ENCODE results near the gene EHMT1. TPM values are rescaled to one million over a fixed set of nuclear protein-coding genes. Genes with fewer than 3 reads are reported as not detected.

Gene EHMT1
- total RNA-seq, 4 donors from 2014 or later = 77.2 to 300 (median 161) TPM

- Histone ChIP-seq H3K36me3 (peaks cover 0 to 39% (median 0%) of the 10 kb centered on the region in 3 donors), H3K4me1 (peaks cover 0 to 7% (median 2%) of the 10 kb centered on the region in 4 donors)
These were observed 122.5 kb downstream of the EHMT1 start for GRCh38 chr9:137741330-137741729.

GRCh38 chr9:137742698-137743097 lies 123.9 kb downstream of the EHMT1 start:
- Histone ChIP-seq H3K27me3 (no peaks in the 10 kb centered on the region), H3K4me1 (peaks cover 0 to 7% (median 2%) of the 10 kb centered on the region in 4 donors), H3K36me3 (peaks cover 0 to 49% (median 0%) of the 10 kb centered on the region in 3 donors), H3K4me3 (no peak overlapping the region), H3K9me3 (no peaks in the 10 kb centered on the region), H3K27ac (no peak overlapping the region)
- TF ChIP-seq POLR2A (IDR thresholded peaks at IDR 0.05) = no peak
- DNase-seq = peak in 1 of 3 donors; percentile 35

More at GRCh38 chr9:137741330-137741729, 122.5 kb downstream of the EHMT1 start:
- TF ChIP-seq CTCF (IDR thresholded peaks at IDR 0.05) (no peak), POLR2A (IDR thresholded peaks at IDR 0.05) (no peak)
- Histone ChIP-seq H3K27me3 (no peaks in the 10 kb centered on the region), H3K27ac (no peak overlapping the region), H3K4me3 (no peak overlapping the region), H3K9me3 (no peaks in the 10 kb centered on the region)
- DNase-seq = no peak

GRCh38 chr9:137743695-137744094 lies 124.9 kb downstream of the EHMT1 start:
- TF ChIP-seq POLR2A (IDR thresholded peaks at IDR 0.05) (no peak), CTCF (IDR thresholded peaks at IDR 0.05) (no peak)
- Histone ChIP-seq H3K4me3 (no peak overlapping the region), H3K36me3 (peaks cover 0 to 59% (median 0%) of the 10 kb centered on the region in 3 donors)

GRCh38 chr9:137744632-137745183 lies 125.9 kb downstream of the EHMT1 start:
- Histone ChIP-seq H3K4me1 (peaks cover 0 to 6% (median 0%) of the 10 kb centered on the region in 4 donors), H3K4me3 (no peak overlapping the region), H3K27me3 (no peaks in the 10 kb centered on the region), H3K36me3 (peaks cover 0 to 62% (median 0%) of the 10 kb centered on the region in 3 donors), H3K27ac (peak overlapping the region in 2 of 4 donors; percentile 1 to 70), H3K9me3 (no peaks in the 10 kb centered on the region)
- DNase-seq = peak in 1 of 3 donors; percentile 45
- TF ChIP-seq POLR2A (IDR thresholded peaks at IDR 0.05) = no peak
- TF ChIP-seq CTCF (IDR thresholded peaks at IDR 0.05) = no peak

More at GRCh38 chr9:137743695-137744094, 124.9 kb downstream of the EHMT1 start:
- Histone ChIP-seq H3K27ac (no peak overlapping the region), H3K27me3 (no peaks in the 10 kb centered on the region), H3K4me1 (peaks cover 0 to 7% (median 2%) of the 10 kb centered on the region in 4 donors), H3K9me3 (no peaks in the 10 kb centered on the region)
- peak in 1 of 3 donors; percentile 47 for DNase-seq

GRCh38 chr9:137745541-137745991 lies 126.8 kb downstream of the EHMT1 start:
- H3K36me3 ChIP-seq = peaks cover 0 to 56% (median 0%) of the 10 kb centered on the region in 3 donors

More at GRCh38 chr9:137745541-137745991, 126.8 kb downstream of the EHMT1 start:
- no peaks in the 10 kb centered on the region for H3K27me3 ChIP-seq
- TF ChIP-seq CTCF (IDR thresholded peaks at IDR 0.05) (no peak), POLR2A (IDR thresholded peaks at IDR 0.05) (no peak)
- peak in 2 of 3 donors; percentile 81 to 87 for DNase-seq
- no peak overlapping the region for H3K4me3 ChIP-seq
- no peaks in the 10 kb centered on the region for H3K4me1 ChIP-seq
- H3K9me3 ChIP-seq = no peaks in the 10 kb centered on the region
- peak overlapping the region in 2 of 4 donors; percentile 1 to 70 for H3K27ac ChIP-seq

Measured in Peyer's patch (tissue), 4 donors.